GM19468 (cell line): ENCODE results near the gene GH2.
"Not testable (repeated sequence)": the region's sequence is repeated elsewhere in the genome, so short reads cannot be mapped to it uniquely, and the experiment has no call there.

Experiments
- ATAC-seq: cut with Tn5 transposase; IDR thresholded peaks from one replicate; pipeline ENCODE4 v1.9.1; 2021; ENCODE audit warnings: mild to moderate bottlenecking, moderate library complexity, moderate number of reproducible peaks; ENCODE audit not compliant: unreplicated experiment; ENCODE audit errors: extremely low read depth

Gene GH2

DNA sequence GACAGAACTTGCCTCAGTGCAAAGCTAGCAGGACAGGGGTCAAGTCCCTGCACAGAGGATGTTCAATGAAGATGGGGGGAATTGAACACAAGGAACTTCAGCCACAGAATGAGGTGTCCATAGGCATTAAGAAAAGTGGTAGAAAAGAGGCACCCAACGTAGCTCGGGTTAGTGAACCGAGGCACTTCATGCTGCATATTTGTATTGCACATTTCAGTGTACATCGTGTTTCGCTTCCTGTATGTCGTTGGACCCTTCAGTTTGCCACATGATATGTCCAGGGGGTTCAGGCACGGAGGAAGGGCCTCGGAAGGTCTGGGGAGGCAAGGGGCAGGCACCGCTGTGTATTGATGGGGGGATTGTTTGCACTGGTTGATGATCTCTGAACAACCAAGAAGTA lies 3.3 kb downstream of the GH2 start:
- ATAC-seq, result not testable (repeated sequence)

DNA sequence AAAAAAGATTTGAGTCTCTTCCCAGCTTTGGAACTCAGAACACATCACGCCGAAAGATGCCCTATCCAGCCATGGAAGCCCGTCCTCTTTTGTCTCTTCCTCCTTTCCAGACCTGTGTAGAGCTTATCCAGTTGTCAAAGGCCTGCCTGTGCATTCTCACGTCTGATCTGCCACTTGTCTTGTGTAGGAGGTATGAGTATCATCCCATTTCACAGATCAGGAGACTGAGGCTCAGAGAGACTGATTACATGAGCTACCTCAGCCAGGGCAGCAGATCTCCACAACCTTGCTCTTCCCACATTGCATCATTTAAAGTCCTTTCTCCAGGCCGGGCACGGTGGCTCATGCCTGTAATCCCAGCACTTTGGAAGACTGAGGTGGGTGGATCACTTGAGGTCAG lies 7.1 kb downstream of the GH2 start:
- not testable (repeated sequence) for ATAC-seq

DNA sequence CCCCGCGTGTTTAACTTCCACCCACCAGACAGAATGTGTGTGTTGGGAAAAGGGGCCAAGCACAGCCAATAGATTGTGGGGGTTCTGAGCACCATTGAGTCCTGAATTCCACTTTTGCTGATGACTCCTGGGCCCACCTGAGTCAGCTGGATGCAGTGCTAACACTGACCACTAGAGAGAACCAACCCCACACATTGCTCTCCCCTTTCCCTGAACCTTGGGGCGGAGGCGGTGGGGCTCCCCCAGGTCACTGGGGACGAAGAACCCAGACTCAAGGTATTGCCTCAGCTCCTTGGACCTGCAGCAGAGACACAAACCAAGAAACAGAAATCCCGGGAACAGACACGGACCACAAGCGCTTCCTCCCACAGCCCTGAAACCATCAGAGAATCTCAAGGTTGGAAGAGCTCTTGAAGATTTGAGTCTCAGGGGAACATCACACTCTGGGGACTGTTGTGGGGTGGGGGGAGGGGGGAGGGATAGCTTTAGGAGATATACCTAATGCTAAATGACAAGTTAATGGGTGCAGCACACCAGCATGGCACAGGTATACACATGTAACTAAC lies 7.6 kb downstream of the GH2 start:
- ATAC-seq, result not testable (repeated sequence)

- not testable (repeated sequence) for ATAC-seq
These were observed 8.2 kb downstream of the GH2 start, which contains the start of gene CSH2 for GRCh38 chr17:63873577-63873976. TSS of gene CSH2 (minus strand) at chr17:63873677. CDS start at chr17:63873614, 63 bp downstream.

DNA sequence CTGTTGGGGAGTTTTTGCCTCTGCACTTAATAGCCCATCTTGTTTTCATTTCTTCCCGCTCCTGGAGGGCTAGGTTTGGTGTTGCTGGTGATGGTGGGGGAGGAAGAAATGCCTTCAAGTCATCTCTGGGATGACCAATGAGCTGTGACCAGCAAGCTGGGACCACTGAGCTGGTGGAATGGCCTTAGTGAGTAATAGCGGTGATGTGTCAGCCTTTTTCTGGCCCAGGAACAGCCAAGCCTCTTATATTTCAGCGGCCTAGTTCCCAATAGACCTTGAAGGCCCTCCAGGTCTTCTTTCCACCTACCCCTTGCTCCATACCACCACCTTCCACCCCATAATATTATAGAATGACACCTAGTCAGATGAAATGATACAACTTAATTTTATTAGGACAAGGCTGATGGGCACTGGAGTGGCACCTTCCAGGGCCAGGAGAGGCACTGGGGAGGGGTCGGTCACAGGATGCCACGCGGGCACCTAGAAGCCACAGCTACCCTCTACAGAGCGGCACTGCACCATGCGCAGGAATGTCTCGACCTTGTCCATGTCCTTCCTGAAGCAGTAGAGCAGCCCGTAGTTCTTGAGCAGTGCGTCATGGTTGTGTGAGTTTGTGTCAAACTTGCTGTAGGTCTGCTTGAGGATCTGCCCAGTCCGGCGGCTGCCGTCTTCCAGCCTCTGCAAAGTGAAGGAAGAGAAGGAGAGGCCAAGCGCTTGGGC lies 9.9 kb downstream of the GH2 start:
- not testable (repeated sequence) for ATAC-seq

GRCh38 chr17:63870292-63870665 lies 11.5 kb downstream of the GH2 start:
- not testable (repeated sequence) for ATAC-seq

GRCh38 chr17:63869491-63870291 lies 12.1 kb downstream of the GH2 start:
- not testable (repeated sequence) for ATAC-seq

GRCh38 chr17:63866625-63867024 lies 15.1 kb downstream of the GH2 start:
- not testable (repeated sequence) for ATAC-seq

GRCh38 chr17:63859257-63859656 lies 22.5 kb downstream of the GH2 start:
- ATAC-seq, result no peak

DNA sequence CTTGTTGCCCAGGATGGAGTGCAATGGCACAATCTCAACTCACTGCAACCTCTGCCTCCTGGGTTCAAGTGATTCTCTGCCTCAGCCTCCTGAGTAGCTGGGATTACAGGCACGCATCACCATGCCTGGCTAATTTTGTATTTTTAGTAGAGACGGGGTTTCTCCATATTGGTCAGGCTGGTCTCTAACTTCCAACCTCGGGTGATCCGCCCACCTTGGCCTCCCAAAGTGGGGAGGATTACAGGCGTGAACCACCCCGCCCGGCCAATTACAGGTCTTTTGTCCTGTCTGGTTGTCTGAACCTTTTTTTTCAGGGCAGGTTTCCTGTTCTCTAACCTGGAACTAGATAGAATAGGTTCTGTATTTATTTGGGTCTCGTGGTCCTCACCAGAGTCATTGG lies 25.3 kb downstream of the GH2 start:
- ATAC-seq, result not testable (repeated sequence)

DNA sequence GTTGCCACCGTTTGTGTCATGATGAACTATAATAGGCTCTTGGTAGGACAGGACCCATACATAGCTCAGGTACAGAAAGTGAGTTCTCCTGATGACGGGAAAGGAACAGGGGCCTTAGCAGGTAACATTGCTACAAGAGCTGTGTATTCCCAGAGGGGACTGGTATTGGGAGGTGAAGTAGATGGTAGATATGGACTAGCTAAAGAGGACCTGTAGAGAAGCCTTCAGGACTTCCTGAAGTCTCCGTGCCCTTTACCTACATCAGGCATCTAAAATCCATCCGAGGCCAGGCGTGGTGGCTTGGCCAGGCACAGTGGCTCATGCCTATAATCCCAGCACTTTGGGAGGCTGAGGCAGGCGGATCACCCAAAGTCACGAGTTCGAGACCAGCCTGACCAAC lies 26.6 kb downstream of the GH2 start:
- no peak for ATAC-seq

DNA sequence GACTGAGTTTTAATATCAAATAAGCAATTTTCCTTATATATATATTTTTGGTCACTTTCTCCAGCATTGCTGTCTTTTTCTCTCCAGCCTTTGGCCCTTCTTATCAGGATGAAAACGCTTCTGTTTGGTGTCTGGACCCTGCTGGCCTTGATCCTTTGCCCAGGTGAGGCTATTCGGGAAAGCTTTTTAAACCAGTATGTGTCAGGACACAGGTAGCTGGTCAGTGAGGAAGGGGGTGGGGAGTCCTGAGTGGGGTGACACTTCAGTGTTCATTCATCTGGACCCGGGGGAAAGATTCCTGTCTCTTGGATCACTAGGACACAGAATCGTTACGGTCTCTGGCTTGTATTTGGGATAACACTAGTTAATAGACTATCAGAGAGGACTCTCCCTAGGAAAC lies 27.0 kb downstream of the GH2 start:
- no peak for ATAC-seq

- ATAC-seq, result no peak
These were observed 28.5 kb downstream of the GH2 start for GRCh38 chr17:63853260-63853659.

DNA sequence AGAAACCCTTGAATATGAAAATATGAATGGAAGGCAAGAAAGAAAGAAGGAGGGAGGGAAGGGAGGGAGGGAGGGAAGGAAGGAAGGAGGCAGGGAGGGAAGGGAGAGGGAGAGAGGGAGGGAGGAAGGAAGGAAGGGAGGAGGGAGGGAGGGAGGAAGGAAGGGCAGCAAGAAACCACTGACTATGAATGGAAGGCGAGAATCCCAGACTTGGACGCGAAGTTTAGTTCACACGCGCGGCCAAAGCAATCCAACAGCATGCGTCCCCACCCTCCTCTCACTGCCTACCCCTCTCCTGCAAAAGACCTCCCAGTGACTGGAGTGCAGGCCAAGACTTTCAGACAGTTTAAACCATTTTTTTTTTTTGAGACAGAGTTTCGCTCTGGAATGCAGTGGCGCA lies 31.3 kb downstream of the GH2 start:
- no peak for ATAC-seq

DNA sequence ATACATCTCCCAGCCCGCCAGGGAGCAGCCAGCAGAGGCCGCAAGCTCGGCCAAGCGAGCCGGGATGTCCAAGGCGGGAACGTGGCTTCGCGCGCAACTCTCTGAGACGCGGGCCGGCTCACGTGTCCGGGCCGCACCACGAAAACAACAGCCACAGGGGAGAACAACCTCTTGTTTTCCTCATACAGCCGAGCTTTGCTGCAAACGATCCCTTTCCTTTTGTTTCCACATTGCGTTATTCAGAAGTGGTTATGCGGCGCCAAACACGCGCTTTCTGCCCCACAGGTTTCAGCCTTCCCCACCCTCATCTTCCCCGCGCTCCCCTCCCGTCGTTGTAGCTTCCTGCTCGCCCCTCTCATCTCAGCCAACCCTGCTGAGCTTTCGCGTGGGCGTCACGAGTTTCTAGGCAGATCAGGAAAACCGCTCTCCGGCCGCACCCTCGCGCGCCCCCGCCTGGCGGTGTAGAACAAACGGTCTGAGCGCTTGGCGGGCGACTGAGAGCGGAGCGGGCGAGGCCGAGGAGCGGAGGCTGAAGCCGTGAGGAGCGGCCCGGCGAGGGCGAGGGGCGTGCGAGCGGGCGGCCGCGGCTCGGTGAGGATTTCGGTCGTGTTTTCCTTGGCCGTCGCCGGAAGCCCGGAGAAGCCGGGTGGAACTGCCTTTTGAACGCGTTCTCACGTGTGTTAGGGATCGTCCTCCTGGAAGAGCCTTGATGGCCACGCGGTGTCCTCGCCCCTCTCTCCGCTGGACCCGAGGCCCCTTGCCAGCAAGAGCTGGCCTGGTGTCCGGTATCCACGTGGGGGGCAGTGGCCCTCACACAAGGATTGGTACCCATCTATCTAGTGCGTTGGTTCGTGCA lies 32.7 kb downstream of the GH2 start:
- ATAC-seq, result no peak

- ATAC-seq, result no peak
These were observed 34.1 kb downstream of the GH2 start for GRCh38 chr17:63847525-63848249.

DNA sequence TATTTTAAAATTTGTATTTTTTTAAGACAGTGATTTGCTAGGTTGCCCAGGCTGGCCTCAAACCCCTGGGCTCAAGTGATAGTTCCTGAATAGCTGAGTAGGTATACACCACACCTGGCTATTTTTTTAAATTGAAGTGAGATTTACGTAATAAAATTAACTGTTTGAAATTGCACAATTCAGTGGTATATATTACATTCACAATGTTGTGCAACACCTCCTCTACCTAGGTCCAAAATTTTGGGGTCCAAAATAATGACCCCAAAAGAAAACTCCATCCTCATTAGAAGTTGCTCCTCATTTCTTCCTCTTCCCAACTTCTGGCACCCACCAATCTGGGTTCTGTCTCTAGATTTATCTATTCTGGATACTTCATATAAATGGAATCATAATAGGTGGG lies 36.2 kb downstream of the GH2 start:
- no peak for ATAC-seq

DNA sequence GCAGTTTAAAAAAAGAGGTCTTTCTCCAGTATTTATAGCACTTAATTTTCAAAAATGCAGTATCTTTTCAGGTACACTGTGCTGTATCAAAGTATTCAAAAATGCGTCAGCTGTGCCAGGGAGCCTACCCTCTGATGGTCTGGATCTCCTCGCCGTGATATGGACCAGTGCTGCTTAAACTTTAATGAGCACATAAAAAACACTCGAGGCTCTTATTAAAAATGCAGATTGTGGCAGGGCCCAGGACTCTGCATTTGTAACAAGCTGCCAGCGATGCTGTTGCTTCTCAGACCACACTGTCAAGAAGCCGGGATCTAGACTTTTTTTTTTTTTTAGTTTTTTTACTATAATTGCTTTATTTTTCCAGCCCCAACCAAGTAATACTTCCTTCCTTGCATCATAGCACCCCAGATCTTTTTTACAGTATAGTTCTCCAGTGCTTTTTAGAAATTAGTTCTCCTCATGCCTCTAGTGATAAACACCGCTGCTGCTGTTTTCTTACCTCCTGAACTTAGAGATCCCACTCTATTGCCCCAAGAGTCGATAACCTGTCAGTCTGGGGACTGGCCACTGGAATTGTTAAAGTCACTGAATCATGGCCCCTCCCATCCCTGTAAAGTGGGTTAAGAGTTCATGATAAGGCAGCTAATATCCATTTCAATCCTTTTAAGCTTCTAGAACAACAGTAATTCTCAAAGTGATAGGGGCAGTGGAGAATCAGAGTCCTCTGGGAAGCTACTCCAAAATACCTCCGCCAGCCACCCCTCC lies 37.6 kb downstream of the GH2 start:
- ATAC-seq, result no peak

DNA sequence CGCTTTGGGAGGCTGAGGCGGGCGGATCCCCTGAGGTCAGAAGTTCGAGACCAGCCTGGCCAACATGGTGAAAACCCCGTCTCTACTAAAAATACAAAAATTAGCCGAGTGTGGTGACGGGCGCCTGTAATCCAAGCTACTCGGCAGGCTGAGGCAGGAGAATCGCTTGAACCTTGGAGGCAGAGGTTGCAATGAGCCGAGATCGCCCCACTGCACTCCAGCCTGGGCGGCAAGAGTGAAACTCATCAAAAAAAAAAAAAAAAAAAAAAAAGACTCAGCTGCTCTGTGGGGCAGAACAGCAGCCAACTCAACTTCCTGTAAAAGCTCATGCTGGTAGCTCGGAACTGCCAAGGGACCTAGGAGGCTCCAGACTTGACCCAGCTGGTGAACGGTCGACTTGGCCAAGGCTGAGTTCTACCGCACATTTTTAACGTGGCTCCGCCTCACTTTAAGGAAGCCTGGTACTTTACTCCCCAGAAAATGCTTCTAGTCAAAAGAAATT lies 38.3 kb downstream of the GH2 start:
- not testable (repeated sequence) for ATAC-seq
